Tibial artery (tissue), 4 donors: Measurements from ENCODE around the gene E2F8.

ENCODE experiments used
- DNase-seq, 2 donors: peaks; one replicate each; pipeline ENCODE4 v3.0.0-alpha.2; 2019
- H3K27ac ChIP-seq, 2 donors: fragments of 200-600 bp; sonication (generic) in 1 of 2; 1 replicate in 1 of 2; 2 replicates in 1 of 2; pipeline ENCODE4 v1.5.1; 2018 to 2019; ENCODE audit warnings: mild to moderate bottlenecking in 1 of 2
- H3K27me3 ChIP-seq, 2 donors: fragments of 200-600 bp; sonication (generic) in 1 of 2; one replicate each; pipeline versions ENCODE4 v1.5.1 to v1.6.0; 2016 to 2019
- H3K36me3 ChIP-seq, 3 donors: fragments of 200-600 bp; sonication (generic) in 2 of 3; one replicate each; pipeline ENCODE4 v1.5.1; 2016 to 2019; ENCODE audit warnings: mild to moderate bottlenecking in 2 of 3
- H3K4me1 ChIP-seq, 4 donors: fragments of 200-600 bp; sonication (generic) in 2 of 4; 1 replicate in 3 of 4; 2 replicates in 1 of 4; pipeline ENCODE4 v1.5.1; 2016 to 2019
- H3K4me3 ChIP-seq, 2 donors: fragments of 200-600 bp; sonication (generic) in 1 of 2; 1 replicate in 1 of 2; 2 replicates in 1 of 2; pipeline ENCODE4 v1.5.1; 2018 to 2019; ENCODE audit warnings: mild to moderate bottlenecking in 2 of 2
- H3K9me3 ChIP-seq, 3 donors: fragments of 200-600 bp; sonication (generic) in 1 of 3; one replicate each; pipeline ENCODE4 v1.5.1; 2016 to 2019
- intact Hi-C: fragments of 100-400 bp; cut with DNase I; formaldehyde crosslinking; loops from one replicate; pipeline ENCODE4 v1.15.0; 2023; ENCODE audit warnings: low total_unique reads
- TF ChIP-seq, protein P1 (sequence below), 2 experiments: fragments of 200-600 bp in 1 of 2; fragments of 450-650 bp in 1 of 2; IDR thresholded peaks; one replicate each; pipeline ENCODE4 v1.5.1; 2017 to 2019; ENCODE audit warnings: antibody characterized with exemption in 2 of 2, mild to moderate bottlenecking in 1 of 2, moderate library complexity in 1 of 2

E2F8 gene

DNA sequence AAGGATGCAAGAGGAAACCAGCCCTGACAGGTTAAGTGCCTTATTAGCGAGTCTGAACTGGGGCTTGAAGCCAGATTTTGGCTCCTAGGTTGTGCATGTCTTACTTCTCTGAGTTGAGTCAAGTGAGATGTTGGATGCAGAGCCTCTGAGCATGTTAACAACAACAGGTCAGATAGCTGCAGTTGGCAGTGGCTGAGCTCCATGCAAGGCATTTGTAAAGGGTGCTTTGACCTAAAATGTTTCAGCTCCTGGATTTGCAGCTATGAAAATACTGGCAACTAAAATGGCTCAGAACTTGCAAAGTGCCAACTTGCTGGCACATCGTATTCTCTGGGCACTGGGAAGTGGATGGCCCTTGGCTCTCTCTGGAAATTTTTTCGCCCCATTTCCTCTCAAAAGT, 22.5 kb downstream of the E2F8 start:
- H3K27me3 ChIP-seq: no peaks in the 10 kb centered on the region
- H3K27ac ChIP-seq: no peak overlapping the region
- H3K4me1 ChIP-seq: no peaks in the 10 kb centered on the region
- H3K36me3 ChIP-seq: no peaks in the 10 kb centered on the region
- no peak overlapping the region for H3K4me3 ChIP-seq
- DNase-seq: no peak
- no peaks in the 10 kb centered on the region for H3K9me3 ChIP-seq
- intact Hi-C loops: no loop called here
- TF ChIP-seq, protein P1, sequence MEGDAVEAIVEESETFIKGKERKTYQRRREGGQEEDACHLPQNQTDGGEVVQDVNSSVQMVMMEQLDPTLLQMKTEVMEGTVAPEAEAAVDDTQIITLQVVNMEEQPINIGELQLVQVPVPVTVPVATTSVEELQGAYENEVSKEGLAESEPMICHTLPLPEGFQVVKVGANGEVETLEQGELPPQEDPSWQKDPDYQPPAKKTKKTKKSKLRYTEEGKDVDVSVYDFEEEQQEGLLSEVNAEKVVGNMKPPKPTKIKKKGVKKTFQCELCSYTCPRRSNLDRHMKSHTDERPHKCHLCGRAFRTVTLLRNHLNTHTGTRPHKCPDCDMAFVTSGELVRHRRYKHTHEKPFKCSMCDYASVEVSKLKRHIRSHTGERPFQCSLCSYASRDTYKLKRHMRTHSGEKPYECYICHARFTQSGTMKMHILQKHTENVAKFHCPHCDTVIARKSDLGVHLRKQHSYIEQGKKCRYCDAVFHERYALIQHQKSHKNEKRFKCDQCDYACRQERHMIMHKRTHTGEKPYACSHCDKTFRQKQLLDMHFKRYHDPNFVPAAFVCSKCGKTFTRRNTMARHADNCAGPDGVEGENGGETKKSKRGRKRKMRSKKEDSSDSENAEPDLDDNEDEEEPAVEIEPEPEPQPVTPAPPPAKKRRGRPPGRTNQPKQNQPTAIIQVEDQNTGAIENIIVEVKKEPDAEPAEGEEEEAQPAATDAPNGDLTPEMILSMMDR (IDR thresholded peaks at IDR 0.05): no peak

DNA sequence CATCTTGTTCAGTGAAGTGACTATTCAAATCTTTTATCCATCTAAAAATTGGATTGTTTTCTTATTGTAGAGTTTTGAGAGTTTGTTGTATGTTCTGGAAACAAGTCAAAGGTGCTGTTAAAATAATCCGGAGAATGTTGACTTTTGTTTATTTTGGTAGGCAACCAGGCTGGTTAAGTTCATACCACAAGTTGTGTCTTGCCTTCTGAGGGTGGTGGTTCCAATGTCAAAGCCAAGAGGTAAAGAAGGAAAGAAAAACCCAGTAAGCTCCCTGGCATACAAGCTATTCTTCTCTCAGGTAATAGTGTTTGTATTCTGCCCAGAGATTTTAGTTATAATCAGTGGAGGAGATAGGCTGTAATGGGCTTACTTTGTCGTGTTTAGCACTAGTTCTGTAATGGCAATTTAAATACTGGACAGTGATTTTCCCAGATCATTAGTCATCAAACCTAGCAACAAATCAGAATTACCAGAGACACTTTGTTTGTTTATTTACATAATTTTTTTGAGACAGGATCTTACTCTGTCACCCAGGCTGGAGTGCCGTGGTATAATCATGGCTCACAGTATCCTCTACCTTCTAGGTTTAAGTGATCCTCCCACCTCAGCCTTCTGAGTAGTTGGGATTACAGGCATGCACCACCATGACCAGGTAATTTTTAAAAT, 23.9 kb downstream of the E2F8 start:
- intact Hi-C loops: no loop called here

DNA sequence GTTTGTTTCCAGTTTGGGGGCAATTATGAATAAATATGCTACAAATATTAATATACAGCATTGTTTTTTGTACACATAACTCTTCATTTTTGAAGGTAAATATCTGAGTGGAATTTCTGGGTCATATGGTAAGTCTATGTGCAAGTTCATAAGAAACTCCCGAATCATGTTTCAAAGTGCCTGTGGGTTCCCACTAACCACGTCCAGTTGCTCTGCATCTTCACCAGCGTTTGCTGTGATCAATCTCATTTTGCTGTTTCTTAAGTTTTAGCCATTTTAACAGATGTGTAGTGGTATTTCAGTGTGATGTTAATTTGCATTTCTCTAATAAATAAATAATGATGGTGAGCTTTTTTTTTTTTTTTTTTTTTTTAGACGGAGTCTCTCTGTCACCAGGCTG, 24.7 kb downstream of the E2F8 start:
- no peak for DNase-seq
- TF ChIP-seq, protein P1 (IDR thresholded peaks at IDR 0.05): no peak
- Histone ChIP-seq H3K27ac (no peak overlapping the region), H3K9me3 (no peaks in the 10 kb centered on the region), H3K27me3 (peaks cover 0 to 3% of the 10 kb centered on the region in 2 donors), H3K4me1 (no peaks in the 10 kb centered on the region), H3K36me3 (no peaks in the 10 kb centered on the region), H3K4me3 (no peak overlapping the region)
- intact Hi-C loops: no loop called here

More for the DNA sequence above, 23.9 kb downstream of the E2F8 start:
- Histone ChIP-seq H3K27ac (no peak overlapping the region), H3K4me1 (no peaks in the 10 kb centered on the region), H3K9me3 (no peaks in the 10 kb centered on the region), H3K4me3 (no peak overlapping the region), H3K36me3 (no peaks in the 10 kb centered on the region), H3K27me3 (no peaks in the 10 kb centered on the region)
- no peak for DNase-seq
- TF ChIP-seq, protein P1 (IDR thresholded peaks at IDR 0.05): no peak

DNA sequence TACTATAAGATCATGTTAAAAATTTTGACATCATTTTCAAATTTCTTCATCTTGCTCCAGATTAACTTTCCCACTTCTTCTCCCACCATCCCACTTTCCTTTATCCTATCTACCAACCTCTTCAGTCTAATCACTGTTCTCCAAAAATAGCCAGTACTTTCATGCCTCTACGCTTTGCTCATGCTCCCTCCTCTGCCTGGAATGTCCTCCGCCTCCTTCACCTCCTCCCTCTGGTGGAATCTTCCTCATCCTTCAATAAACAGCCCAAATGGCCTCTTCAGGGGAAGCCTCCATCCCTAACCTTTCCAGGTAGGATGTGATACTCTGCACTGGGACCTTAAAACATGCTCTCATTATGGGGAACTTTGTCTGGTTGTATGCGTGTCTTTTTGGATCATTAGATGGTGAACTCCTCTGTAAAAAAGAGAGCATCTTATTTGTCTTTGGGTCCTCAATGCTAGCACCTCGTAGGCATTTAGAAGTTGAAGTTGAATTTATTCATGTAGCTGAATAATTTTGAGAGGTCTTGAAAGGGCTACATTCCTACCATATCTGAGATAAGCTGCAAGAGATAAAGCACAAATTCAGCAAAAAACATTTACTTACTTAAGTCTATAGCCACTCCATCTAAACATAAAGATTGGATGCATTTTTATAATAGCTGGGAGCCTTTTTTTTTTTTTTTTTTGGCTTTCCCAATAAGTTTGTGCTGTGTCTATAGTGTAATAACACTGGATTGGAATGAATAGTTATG, 31.0 kb downstream of the E2F8 start:
- Histone ChIP-seq H3K36me3 (no peaks in the 10 kb centered on the region), H3K4me3 (no peak overlapping the region), H3K9me3 (no peaks in the 10 kb centered on the region), H3K27me3 (peaks cover 0 to 3% of the 10 kb centered on the region in 2 donors), H3K27ac (no peak overlapping the region), H3K4me1 (no peaks in the 10 kb centered on the region)
- DNase-seq: no peak
- intact Hi-C loops: no loop called here
- TF ChIP-seq, protein P1 (IDR thresholded peaks at IDR 0.05): no peak

DNA sequence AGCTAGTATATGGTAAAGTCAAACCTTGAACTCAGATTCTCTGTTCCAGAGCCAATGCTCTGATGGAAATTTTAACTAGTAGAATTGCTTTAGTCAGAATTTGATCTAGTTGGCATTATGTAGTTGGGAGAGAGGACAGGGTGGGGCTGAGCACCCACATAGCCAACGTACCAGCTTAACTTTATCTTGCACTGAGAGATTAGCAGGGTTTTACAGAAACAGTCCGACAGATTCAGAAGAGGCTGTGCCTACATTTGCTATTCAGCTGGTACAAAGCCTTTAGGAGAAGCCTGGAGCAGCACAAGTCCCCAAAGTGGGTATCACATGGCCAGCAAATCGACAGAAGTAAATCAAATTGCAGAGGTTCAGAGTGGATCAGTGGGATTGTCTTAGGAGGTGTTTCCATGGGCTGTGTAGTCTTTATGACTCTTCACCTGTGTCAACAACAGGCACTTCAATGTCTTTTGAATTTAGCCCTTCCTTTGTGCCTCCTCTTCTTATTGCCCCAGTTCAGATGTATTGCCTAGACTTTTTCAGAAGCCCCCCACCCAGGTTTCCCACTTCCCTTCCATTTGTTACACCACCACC, 31.7 kb downstream of the E2F8 start:
- Histone ChIP-seq H3K27ac (no peak overlapping the region), H3K4me3 (no peak overlapping the region), H3K36me3 (no peaks in the 10 kb centered on the region), H3K4me1 (no peaks in the 10 kb centered on the region), H3K27me3 (peaks cover 0 to 3% of the 10 kb centered on the region in 2 donors), H3K9me3 (no peaks in the 10 kb centered on the region)
- TF ChIP-seq, protein P1 (IDR thresholded peaks at IDR 0.05): no peak
- intact Hi-C loops: no loop called here
- no peak for DNase-seq
